Neuronal stem cell (in vitro differentiated cells): ENCODE data around the gene IFT80.

Source experiments
- DNase-seq: peaks from one replicate; pipeline ENCODE4 v3.0.0-alpha.2; 2013; ENCODE audit warnings: low spot score
- H2AFZ ChIP-seq: one replicate; pipeline ENCODE4 v1.6.1; 2013; ENCODE audit warnings: mild to moderate bottlenecking, low read length, inconsistent platforms
- H2AK5ac ChIP-seq: 2 replicates; pipeline ENCODE4 v1.6.1; 2013; ENCODE audit warnings: low read depth, mild to moderate bottlenecking, inconsistent platforms, low read length, moderate library complexity, mixed read lengths
- H2BK120ac ChIP-seq: 2 replicates; pipeline ENCODE4 v1.6.1; 2013; ENCODE audit warnings: low read depth, mild to moderate bottlenecking, inconsistent platforms, low read length, moderate library complexity, mixed read lengths
- H2BK12ac ChIP-seq: one replicate; pipeline ENCODE4 v1.6.1; 2013; ENCODE audit warnings: low read length, inconsistent platforms
- H2BK15ac ChIP-seq: 2 replicates; pipeline ENCODE4 v1.6.1; 2013; ENCODE audit warnings: mild to moderate bottlenecking, low read length, inconsistent platforms, mixed read lengths
- H2BK5ac ChIP-seq: one replicate; pipeline ENCODE4 v1.6.1; 2013; ENCODE audit warnings: inconsistent platforms, mild to moderate bottlenecking, low read length, moderate library complexity
- H3K14ac ChIP-seq: one replicate; pipeline ENCODE4 v1.6.1; 2013; ENCODE audit warnings: low read length, inconsistent platforms
- H3K18ac ChIP-seq: 2 replicates; pipeline ENCODE4 v1.6.1; 2013; ENCODE audit warnings: low read length, inconsistent platforms
- H3K23ac ChIP-seq: 2 replicates; pipeline ENCODE4 v1.6.1; 2013; ENCODE audit warnings: low read depth, mild to moderate bottlenecking, mixed read lengths, low read length, inconsistent platforms; ENCODE audit not compliant: poor library complexity
- H3K27ac ChIP-seq: replicated peaks from 3 replicates; pipeline ENCODE4 v1.5.1; 2013; ENCODE audit warnings: low read length, inconsistent platforms
- H3K27me3 ChIP-seq, 3 experiments: 2 replicates each; pipeline ENCODE4 v1.6.1; 2013; ENCODE audit warnings: low read length in 3 of 3, mild to moderate bottlenecking in 2 of 3, inconsistent platforms in 1 of 3, low read depth in 1 of 3, mixed read lengths in 1 of 3, moderate library complexity in 1 of 3; ENCODE audit not compliant: control insufficient read depth in 3 of 3, insufficient read depth in 3 of 3
- H3K36me3 ChIP-seq, 2 donors: replicated peaks in 1 of 2; 2 replicates each; pipeline ENCODE4 v1.6.1; 2013; ENCODE audit warnings: low read length in 2 of 2; ENCODE audit not compliant: control insufficient read depth in 2 of 2, insufficient read depth in 2 of 2
- H3K4ac ChIP-seq: 2 replicates; pipeline ENCODE4 v1.6.1; 2013; ENCODE audit warnings: inconsistent platforms, mild to moderate bottlenecking, low read length, moderate library complexity
- H3K4me1 ChIP-seq, 2 donors: 1 replicate in 1 of 2; 2 replicates in 1 of 2; pipeline ENCODE4 v1.6.1; 2013; ENCODE audit warnings: low read length in 2 of 2, low read depth in 1 of 2; ENCODE audit not compliant: control insufficient read depth in 2 of 2, insufficient read depth in 1 of 2
- H3K4me2 ChIP-seq: one replicate; pipeline ENCODE4 v1.6.1; 2013; ENCODE audit warnings: mild to moderate bottlenecking, low read length, inconsistent platforms; ENCODE audit not compliant: insufficient read depth, poor library complexity, severe bottlenecking
- H3K4me3 ChIP-seq, 2 donors: 2 replicates each; pipeline ENCODE4 v1.5.1; 2013; ENCODE audit warnings: low read length in 2 of 2, mild to moderate bottlenecking in 2 of 2, inconsistent platforms in 1 of 2, moderate library complexity in 1 of 2
- H3K79me1 ChIP-seq: one replicate; pipeline ENCODE4 v1.6.1; 2013; ENCODE audit warnings: low read depth, mild to moderate bottlenecking, inconsistent platforms, low read length, moderate library complexity
- H3K9ac ChIP-seq: one replicate; pipeline ENCODE4 v1.6.1; 2013; ENCODE audit warnings: mild to moderate bottlenecking, low read depth, low read length, inconsistent platforms; ENCODE audit not compliant: poor library complexity
- H3K9me3 ChIP-seq, 2 donors: replicated peaks in 1 of 2; 2 replicates each; pipeline versions ENCODE3 to v1.6.1; 2013; ENCODE audit warnings: low read length in 2 of 2, mild to moderate bottlenecking in 2 of 2, inconsistent platforms in 1 of 2, low read depth in 1 of 2, mixed read lengths in 1 of 2, moderate library complexity in 1 of 2; ENCODE audit not compliant: control insufficient read depth in 2 of 2, insufficient read depth in 1 of 2
- H4K8ac ChIP-seq: one replicate; pipeline ENCODE4 v1.6.1; 2013; ENCODE audit warnings: low read depth, mild to moderate bottlenecking, inconsistent platforms, low read length, moderate library complexity
- H4K91ac ChIP-seq: one replicate; pipeline ENCODE4 v1.6.1; 2013; ENCODE audit warnings: low read length, low read depth, mild to moderate bottlenecking, inconsistent platforms; ENCODE audit not compliant: poor library complexity
- WGBS, 2 donors: extraction: QIAGEN DNeasy Blood & Tissue Kit; methylation state at CpG; one replicate each; pipeline ENCODE4 v1.1.7; 2013; ENCODE audit warnings: missing lambda C conversion rate in 2 of 2, mixed read lengths in 1 of 2; ENCODE audit not compliant: insufficient read length in 2 of 2, insufficient replicate concordance in 1 of 2; ENCODE audit errors: extremely low coverage in 2 of 2; 5-methylcytosine and 5-hydroxymethylcytosine counted together

IFT80 gene

DNA sequence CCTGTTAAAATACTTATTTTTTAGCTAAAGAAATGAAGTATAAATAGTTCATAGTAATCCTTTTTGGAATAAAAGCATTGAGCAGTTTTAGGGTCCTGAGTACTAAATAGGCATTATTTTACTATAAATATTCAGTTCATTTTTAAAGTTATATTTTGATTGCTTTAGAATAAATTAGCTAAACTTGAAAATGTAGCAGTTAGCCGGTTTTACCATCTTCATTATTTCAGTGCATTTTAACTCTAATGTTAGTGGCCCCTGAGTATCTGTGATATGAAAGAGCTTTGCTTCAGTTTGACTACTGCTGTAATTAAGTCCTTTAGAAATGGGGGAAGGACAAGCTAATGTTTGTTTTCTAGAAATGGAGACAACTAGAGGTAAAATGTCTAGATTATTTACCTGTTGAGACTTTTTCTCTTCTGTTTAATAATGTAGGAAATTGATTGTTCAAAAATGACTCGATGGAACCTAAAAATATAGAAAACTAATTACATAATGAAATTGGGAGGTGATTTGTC, 4.1 kb upstream of the IFT80 start:
- Histone ChIP-seq H2BK120ac (no peak overlapping the region), H2AK5ac (no peak overlapping the region), H2BK5ac (no peak overlapping the region), H4K8ac (no peak overlapping the region), H3K14ac (no peak overlapping the region), H2BK12ac (no peak overlapping the region), H4K91ac (no peak overlapping the region), H3K4ac (no peak overlapping the region), H3K9me3 (peaks cover 0 to 1% of the 10 kb centered on the region in 2 donors), H3K36me3 (peaks cover 1 to 74% of the 10 kb centered on the region in 2 donors), H2BK15ac (no peak overlapping the region), H2AFZ (no peak overlapping the region), H3K27me3 (no peaks in the 10 kb centered on the region), H3K4me3 (peak overlapping the region in 1 of 2 donors; percentile 69), H3K79me1 (peaks cover 5% of the 10 kb centered on the region), H3K27ac (no peak overlapping the region), H3K18ac (no peak overlapping the region), H3K4me2 (peak overlapping the region; percentile 25), H3K9ac (no peak overlapping the region), H3K23ac (no peak overlapping the region), H3K4me1 (peaks cover 0 to 4% of the 10 kb centered on the region in 2 donors)
- no peak for DNase-seq
- no CpG with 5 or more reads among the region's 2 CpGs for WGBS, 2 donors

DNA sequence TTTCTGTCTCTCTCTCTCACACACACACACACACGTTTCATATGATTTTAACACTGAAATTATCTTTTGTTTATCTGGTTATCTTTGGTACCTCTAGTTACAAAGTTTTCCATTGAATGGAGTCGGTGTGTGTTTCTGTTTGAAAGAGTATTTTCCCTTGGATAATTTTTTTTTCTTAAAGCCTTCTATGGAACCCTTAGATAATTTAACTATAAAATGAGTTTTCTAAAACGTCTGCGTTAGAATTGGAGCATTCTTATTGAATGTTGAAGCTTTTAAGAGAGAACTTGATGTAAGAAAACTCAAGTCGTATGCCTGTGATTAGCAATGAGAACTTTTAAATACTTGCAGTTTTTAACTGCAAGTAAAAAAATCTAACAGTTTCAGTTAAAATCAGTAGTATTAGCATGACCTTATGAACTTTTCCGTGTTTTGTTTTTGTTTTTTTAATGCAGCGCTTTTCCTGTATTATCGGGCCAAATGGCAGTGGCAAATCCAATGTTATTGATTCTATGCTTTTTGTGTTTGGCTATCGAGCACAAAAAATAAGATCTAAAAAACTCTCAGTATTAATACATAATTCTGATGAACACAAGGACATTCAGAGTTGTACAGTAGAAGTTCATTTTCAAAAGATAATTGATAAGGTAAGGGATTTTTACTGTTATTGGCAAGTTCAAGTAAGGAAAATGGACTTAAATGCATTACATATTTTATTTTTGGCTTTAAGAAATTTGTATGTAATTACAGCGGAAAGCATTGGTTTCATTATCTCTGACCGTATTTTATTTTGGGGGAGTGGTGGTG, 3.4 kb upstream of the IFT80 start:
- Histone ChIP-seq H3K9ac (no peak overlapping the region), H3K27ac (no peak overlapping the region)

DNA sequence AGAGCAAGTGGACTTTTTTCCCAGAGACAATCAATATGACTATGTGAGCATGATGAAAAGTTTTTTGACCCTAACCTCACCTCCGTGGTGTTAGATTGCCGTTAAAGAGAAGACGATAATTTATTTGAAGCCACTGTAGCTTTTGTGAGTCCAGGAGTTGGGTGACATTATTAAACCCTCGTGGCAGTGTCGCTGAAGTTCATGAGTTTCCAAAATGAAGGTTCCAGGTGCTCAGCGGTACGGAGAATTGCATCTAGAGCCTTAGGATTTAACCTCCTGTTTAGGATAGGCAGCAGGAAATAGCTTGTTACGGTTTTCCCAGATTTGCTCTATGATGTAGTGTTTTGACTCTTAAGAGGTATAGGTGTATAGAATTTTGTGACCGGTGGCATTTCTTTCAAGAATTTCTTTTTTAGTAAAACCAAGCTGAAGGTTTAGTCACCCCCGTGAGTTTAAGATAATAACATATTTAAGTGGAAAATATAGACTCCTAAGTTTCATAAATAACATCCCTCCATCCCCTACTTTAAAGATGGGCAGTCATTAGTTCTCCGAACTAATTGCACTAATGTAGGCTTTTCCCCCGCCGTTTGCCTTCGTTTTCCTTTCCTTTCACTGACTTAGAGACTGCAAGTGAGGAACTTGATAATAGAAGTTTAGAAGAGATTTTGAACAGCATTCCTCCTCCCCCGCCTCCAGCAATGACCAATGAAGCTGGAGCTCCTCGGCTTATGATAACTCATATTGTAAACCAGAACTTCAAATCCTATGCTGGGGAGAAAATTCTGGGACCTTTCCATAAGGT, 2.5 kb upstream of the IFT80 start:
- H2AFZ ChIP-seq, result no peak overlapping the region
- no peak overlapping the region for H3K4ac ChIP-seq
- no peak for DNase-seq
- no peak overlapping the region for H2AK5ac ChIP-seq
- H3K27me3 ChIP-seq, result no peaks in the 10 kb centered on the region
- no peak overlapping the region for H3K27ac ChIP-seq
- peaks cover 0 to 6% of the 10 kb centered on the region in 2 donors for H3K4me1 ChIP-seq
- peaks cover 0 to 58% of the 10 kb centered on the region in 2 donors for H3K36me3 ChIP-seq
- peaks cover 5% of the 10 kb centered on the region for H3K79me1 ChIP-seq
- no peak overlapping the region for H2BK5ac ChIP-seq
- H2BK120ac ChIP-seq, result no peak overlapping the region
- no peaks in the 10 kb centered on the region for H3K9me3 ChIP-seq
- no peak overlapping the region for H3K18ac ChIP-seq
- no peak overlapping the region for H3K9ac ChIP-seq
- H3K14ac ChIP-seq, result no peak overlapping the region
- H3K4me2 ChIP-seq, result peak overlapping the region; percentile 66
- H3K23ac ChIP-seq, result no peak overlapping the region
- no peak overlapping the region for H2BK15ac ChIP-seq
- WGBS, 2 donors, result no CpG with 5 or more reads among the region's 16 CpGs
- no peak overlapping the region for H4K91ac ChIP-seq
- H2BK12ac ChIP-seq, result no peak overlapping the region
- no peak overlapping the region for H4K8ac ChIP-seq
- H3K4me3 ChIP-seq, result peak overlapping the region; percentile 69 to 97

More for the DNA sequence above, 3.4 kb upstream of the IFT80 start:
- DNase-seq, result no peak
- peaks cover 5% of the 10 kb centered on the region for H3K79me1 ChIP-seq
- WGBS, 2 donors, result no CpG with 5 or more reads among the region's 11 CpGs
- peaks cover 1 to 67% of the 10 kb centered on the region in 2 donors for H3K36me3 ChIP-seq
- H3K4me2 ChIP-seq, result peak overlapping the region; percentile 25
- no peak overlapping the region for H3K4ac ChIP-seq
- no peak overlapping the region for H4K8ac ChIP-seq
- no peak overlapping the region for H3K23ac ChIP-seq
- no peak overlapping the region for H2AFZ ChIP-seq
- no peak overlapping the region for H3K14ac ChIP-seq
- H2BK15ac ChIP-seq, result no peak overlapping the region
- H2BK120ac ChIP-seq, result no peak overlapping the region
- H3K27me3 ChIP-seq, result no peaks in the 10 kb centered on the region
- peak overlapping the region in 1 of 2 donors; percentile 69 for H3K4me3 ChIP-seq
- no peak overlapping the region for H2BK5ac ChIP-seq
- H3K9me3 ChIP-seq, result no peaks in the 10 kb centered on the region
- H2BK12ac ChIP-seq, result no peak overlapping the region
- no peak overlapping the region for H2AK5ac ChIP-seq
- peaks cover 0 to 6% of the 10 kb centered on the region in 2 donors for H3K4me1 ChIP-seq
- H3K18ac ChIP-seq, result no peak overlapping the region
- no peak overlapping the region for H4K91ac ChIP-seq
